HEK293 (cell line): ENCODE data around the gene STK24.
A peak's percentile ranks its signal among the peaks of the same experiment; 100 is the strongest.

Experiments
- BCL11A ChIP-seq: fragments of 450-650 bp; formaldehyde crosslinking; IDR thresholded peaks from 2 replicates; pipeline ENCODE4 v1.5.1; 2016; ENCODE audit warnings: low read depth, missing biosample characterization, missing genetic modification characterization
- GLI2 ChIP-seq: fragments of 450-650 bp; formaldehyde crosslinking; IDR thresholded peaks from 2 replicates; pipeline ENCODE4; 2017; ENCODE audit warnings: missing biosample characterization, missing genetic modification characterization, low read depth, borderline replicate concordance
- GLI4 ChIP-seq: fragments of 450-650 bp; formaldehyde crosslinking; IDR thresholded peaks from 2 replicates; pipeline ENCODE4 v1.5.1; 2016; ENCODE audit warnings: missing biosample characterization, missing genetic modification characterization
- IKZF3 ChIP-seq: fragments of 450-650 bp; IDR thresholded peaks from 2 replicates; pipeline ENCODE4 v1.5.0; 2018; ENCODE audit warnings: missing biosample characterization, mild to moderate bottlenecking, missing genetic modification characterization, moderate library complexity
- KLF9 ChIP-seq: fragments of 450-650 bp; formaldehyde crosslinking; IDR thresholded peaks from 2 replicates; pipeline ENCODE4 v1.5.1; 2016; ENCODE audit warnings: missing biosample characterization, missing genetic modification characterization, low read depth
- OVOL3 ChIP-seq: fragments of 450-650 bp; formaldehyde crosslinking; IDR thresholded peaks from 2 replicates; pipeline ENCODE4 v1.5.1; 2016; ENCODE audit warnings: missing biosample characterization, missing genetic modification characterization
- PRDM2 ChIP-seq: fragments of 450-650 bp; formaldehyde crosslinking; IDR thresholded peaks from 2 replicates; pipeline ENCODE4 v1.5.1; 2016; ENCODE audit warnings: missing biosample characterization, missing genetic modification characterization, borderline replicate concordance
- SP7 ChIP-seq: fragments of 450-650 bp; formaldehyde crosslinking; IDR thresholded peaks from 2 replicates; pipeline ENCODE4 v1.5.1; 2016; ENCODE audit warnings: missing biosample characterization, missing genetic modification characterization
- ZBTB1 ChIP-seq: fragments of 450-650 bp; formaldehyde crosslinking; IDR thresholded peaks from 2 replicates; pipeline ENCODE4 v1.5.1; 2016; ENCODE audit warnings: missing biosample characterization, missing genetic modification characterization
- ZBTB6 ChIP-seq: fragments of 450-650 bp; formaldehyde crosslinking; IDR thresholded peaks from 2 replicates; pipeline ENCODE4 v1.5.1; 2017; ENCODE audit warnings: missing biosample characterization, missing genetic modification characterization
- ZIC2 ChIP-seq: fragments of 450-650 bp; formaldehyde crosslinking; IDR thresholded peaks from 2 replicates; pipeline ENCODE4 v1.5.1; 2016; ENCODE audit warnings: missing biosample characterization, missing genetic modification characterization
- ZNF121 ChIP-seq: fragments of 450-650 bp; formaldehyde crosslinking; IDR thresholded peaks from 2 replicates; pipeline ENCODE4 v1.5.1; 2016; ENCODE audit warnings: missing biosample characterization, missing genetic modification characterization
- ZNF132 ChIP-seq: fragments of 450-650 bp; formaldehyde crosslinking; IDR thresholded peaks from 2 replicates; pipeline ENCODE4 v1.5.1; 2017; ENCODE audit warnings: missing biosample characterization, missing genetic modification characterization, borderline replicate concordance
- ZNF174 ChIP-seq: fragments of 450-650 bp; formaldehyde crosslinking; IDR thresholded peaks from 2 replicates; pipeline ENCODE4 v1.5.0; 2017; ENCODE audit warnings: missing biosample characterization, mild to moderate bottlenecking, missing genetic modification characterization
- ZNF19 ChIP-seq: fragments of 450-650 bp; formaldehyde crosslinking; IDR thresholded peaks from 2 replicates; pipeline ENCODE4; 2016; ENCODE audit warnings: missing biosample characterization, missing genetic modification characterization, low read depth
- ZNF2 ChIP-seq: fragments of 450-650 bp; formaldehyde crosslinking; IDR thresholded peaks from 2 replicates; pipeline ENCODE4 v1.5.1; 2016; ENCODE audit warnings: missing biosample characterization, missing genetic modification characterization
- ZNF280C ChIP-seq: fragments of 450-650 bp; formaldehyde crosslinking; IDR thresholded peaks from 2 replicates; pipeline ENCODE4 v1.5.1; 2016; ENCODE audit warnings: missing biosample characterization, missing genetic modification characterization
- ZNF335 ChIP-seq: fragments of 450-650 bp; formaldehyde crosslinking; conservative IDR thresholded peaks from 2 replicates; pipeline ENCODE4 v1.5.1; 2016; ENCODE audit warnings: missing biosample characterization, missing genetic modification characterization
- ZNF433 ChIP-seq: fragments of 450-650 bp; formaldehyde crosslinking; IDR thresholded peaks from 2 replicates; pipeline ENCODE4 v1.5.1; 2016; ENCODE audit warnings: missing biosample characterization, missing genetic modification characterization, low read depth
- ZNF530 ChIP-seq: fragments of 450-650 bp; formaldehyde crosslinking; IDR thresholded peaks from 2 replicates; pipeline ENCODE4 v1.5.1; 2016; ENCODE audit warnings: low read depth, missing biosample characterization, missing genetic modification characterization
- ZNF621 ChIP-seq: fragments of 450-650 bp; formaldehyde crosslinking; IDR thresholded peaks from 2 replicates; pipeline ENCODE4 v1.5.1; 2017; ENCODE audit warnings: missing biosample characterization, missing genetic modification characterization
- ZNF626 ChIP-seq: fragments of 450-650 bp; sonication (Bioruptor Pico); formaldehyde crosslinking; IDR thresholded peaks from 2 replicates; pipeline ENCODE4 v1.5.1; 2018; ENCODE audit warnings: missing biosample characterization, missing genetic modification characterization, inconsistent platforms
- ZNF692 ChIP-seq: fragments of 450-650 bp; formaldehyde crosslinking; IDR thresholded peaks from 2 replicates; pipeline ENCODE4 v1.5.1; 2016; ENCODE audit warnings: missing biosample characterization, missing genetic modification characterization
- ZNF776 ChIP-seq: fragments of 450-650 bp; formaldehyde crosslinking; IDR thresholded peaks from 2 replicates; pipeline ENCODE4 v1.5.0; 2017; ENCODE audit warnings: missing biosample characterization, missing genetic modification characterization, borderline replicate concordance
- ZNF830 ChIP-seq: fragments of 450-650 bp; IDR thresholded peaks from 2 replicates; pipeline ENCODE4 v1.5.0; 2018; ENCODE audit warnings: missing biosample characterization, missing genetic modification characterization, low read depth, mild to moderate bottlenecking, moderate library complexity
- ZSCAN23 ChIP-seq: fragments of 450-650 bp; formaldehyde crosslinking; IDR thresholded peaks from 2 replicates; pipeline ENCODE4 v1.5.1; 2016; ENCODE audit warnings: missing biosample characterization, missing genetic modification characterization
- ZXDB ChIP-seq: fragments of 450-650 bp; formaldehyde crosslinking; IDR thresholded peaks from 2 replicates; pipeline ENCODE4 v1.5.1; 2016; ENCODE audit warnings: missing biosample characterization, missing genetic modification characterization

STK24 gene

GRCh38 chr13:98445340-98446233, 131.3 kb downstream of the STK24 start (continued):
- TF ChIP-seq PRDM2 (no peak), GLI4 (no peak), ZSCAN23 (tag by site-specific recombination) (no peak), ZBTB6 (no peak), GLI2 (tag by site-specific recombination) (no peak), ZNF280C (tag by site-specific recombination) (no peak), ZNF530 (tag by site-specific recombination) (no peak), ZNF335 (tag by site-specific recombination) (no peak), ZNF132 (tag by site-specific recombination) (no peak), ZNF121 (tag by site-specific recombination) (no peak), BCL11A (tag by site-specific recombination) (no peak), IKZF3 (tag by site-specific recombination) (no peak), SP7 (tag by site-specific recombination) (peak; percentile 56; the same call in 1 of the 2 replicates), ZBTB1 (tag by site-specific recombination) (no peak), OVOL3 (tag by site-specific recombination) (no peak), ZNF433 (no peak), ZNF692 (tag by site-specific recombination) (peak; percentile 60; the same call in 1 of the 2 replicates), ZNF830 (tag by site-specific recombination) (no peak), ZNF776 (no peak), ZNF174 (tag by site-specific recombination) (no peak), KLF9 (tag by site-specific recombination) (peak; percentile 75), ZNF626 (no peak), ZNF19 (no peak), ZIC2 (tag by site-specific recombination) (peak; percentile 82), ZNF621 (no peak), ZXDB (tag by site-specific recombination) (no peak; the same call in 1 of the 2 replicates), ZNF2 (tag by site-specific recombination) (peak; percentile 76; the same call in 1 of the 2 replicates)
